Suprapubic skin (tissue), 3 donors: ENCODE data around the gene POLR3C.

Source experiments
- EP300 ChIP-seq: sonication (generic); formaldehyde crosslinking; IDR thresholded peaks from one replicate; pipeline ENCODE4 v1.6.1; 2017; ENCODE audit warnings: antibody characterized with exemption
- TF ChIP-seq, protein P1 (sequence below), 2 donors: fragments of 200-600 bp in 1 of 2; fragments of 450-650 bp in 1 of 2; sonication (generic) in 1 of 2; IDR thresholded peaks; one replicate each; pipeline ENCODE4 v1.5.1; 2016 to 2019; ENCODE audit warnings: antibody characterized with exemption in 2 of 2, mild to moderate bottlenecking in 1 of 2, moderate library complexity in 1 of 2

DNA sequence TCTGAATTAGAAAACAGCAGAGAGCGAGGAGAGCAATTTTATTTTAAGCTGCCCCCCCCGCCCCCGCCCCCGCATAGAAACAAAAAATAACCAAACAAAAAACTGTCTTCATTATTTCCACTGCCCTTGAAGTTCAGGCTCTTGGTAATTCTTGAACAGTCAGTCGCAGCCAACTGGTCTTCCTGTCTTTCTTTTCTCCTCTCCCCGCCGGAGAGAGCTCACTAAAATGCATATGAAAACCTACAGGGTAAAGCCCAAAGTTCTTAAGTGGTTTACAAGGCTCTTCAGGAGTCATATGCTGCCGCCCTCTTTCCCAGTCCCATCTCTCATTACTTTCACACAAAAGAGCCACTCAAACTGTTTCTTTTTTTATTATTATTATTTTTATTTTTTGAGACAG, 62.8 kb downstream of the POLR3C start:
- TF ChIP-seq, protein P1, sequence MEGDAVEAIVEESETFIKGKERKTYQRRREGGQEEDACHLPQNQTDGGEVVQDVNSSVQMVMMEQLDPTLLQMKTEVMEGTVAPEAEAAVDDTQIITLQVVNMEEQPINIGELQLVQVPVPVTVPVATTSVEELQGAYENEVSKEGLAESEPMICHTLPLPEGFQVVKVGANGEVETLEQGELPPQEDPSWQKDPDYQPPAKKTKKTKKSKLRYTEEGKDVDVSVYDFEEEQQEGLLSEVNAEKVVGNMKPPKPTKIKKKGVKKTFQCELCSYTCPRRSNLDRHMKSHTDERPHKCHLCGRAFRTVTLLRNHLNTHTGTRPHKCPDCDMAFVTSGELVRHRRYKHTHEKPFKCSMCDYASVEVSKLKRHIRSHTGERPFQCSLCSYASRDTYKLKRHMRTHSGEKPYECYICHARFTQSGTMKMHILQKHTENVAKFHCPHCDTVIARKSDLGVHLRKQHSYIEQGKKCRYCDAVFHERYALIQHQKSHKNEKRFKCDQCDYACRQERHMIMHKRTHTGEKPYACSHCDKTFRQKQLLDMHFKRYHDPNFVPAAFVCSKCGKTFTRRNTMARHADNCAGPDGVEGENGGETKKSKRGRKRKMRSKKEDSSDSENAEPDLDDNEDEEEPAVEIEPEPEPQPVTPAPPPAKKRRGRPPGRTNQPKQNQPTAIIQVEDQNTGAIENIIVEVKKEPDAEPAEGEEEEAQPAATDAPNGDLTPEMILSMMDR (IDR thresholded peaks at IDR 0.05) = no peak
- no peak for TF ChIP-seq EP300
